MM.1S (cell line): ENCODE data around the gene PGBD5.

Experiments used
- DNase-seq: peaks from one replicate; pipeline ENCODE4 v3.0.0-alpha.2; 2015
- H2AFZ ChIP-seq: fragments of 300-600 bp; sonication (generic); 2 replicates; pipeline ENCODE4 v1.6.0; 2016; ENCODE audit warnings: antibody characterized with exemption, low read length
- H3F3A ChIP-seq: fragments of 300-600 bp; sonication (generic); 2 replicates; pipeline ENCODE4 v1.6.1; 2016; ENCODE audit warnings: mild to moderate bottlenecking, antibody characterized with exemption, low read length, moderate library complexity, mixed read lengths; ENCODE audit not compliant: insufficient read depth
- H3K27ac ChIP-seq: fragments of 300-600 bp; sonication (generic); 2 replicates; pipeline ENCODE4 v1.5.1; 2016; ENCODE audit warnings: mild to moderate bottlenecking, low read length
- H3K27me3 ChIP-seq: fragments of 300-600 bp; sonication (generic); replicated peaks from 2 replicates; pipeline ENCODE4 v1.6.0; 2016; ENCODE audit warnings: low read length; ENCODE audit not compliant: insufficient read depth
- H3K36me3 ChIP-seq: fragments of 300-600 bp; sonication (generic); replicated peaks from 2 replicates; pipeline ENCODE4 v1.6.1; 2016; ENCODE audit warnings: mild to moderate bottlenecking, low read length, mixed read lengths; ENCODE audit not compliant: insufficient read depth
- H3K4me1 ChIP-seq: fragments of 300-600 bp; sonication (generic); 2 replicates; pipeline ENCODE4 v1.6.1; 2016; ENCODE audit warnings: low read length, mixed read lengths
- H3K4me2 ChIP-seq: fragments of 300-600 bp; sonication (generic); 2 replicates; pipeline ENCODE4 v1.6.0; 2016; ENCODE audit warnings: low read depth, low read length
- H3K4me3 ChIP-seq: fragments of 300-600 bp; sonication (generic); 2 replicates; pipeline ENCODE4 v1.5.1; 2016; ENCODE audit warnings: low read length, mixed read lengths
- H3K79me2 ChIP-seq: fragments of 300-600 bp; sonication (generic); 2 replicates; pipeline ENCODE4 v1.6.1; 2016; ENCODE audit warnings: mixed run types, low read length, mixed read lengths
- H3K9ac ChIP-seq: fragments of 300-600 bp; sonication (generic); 2 replicates; pipeline ENCODE4 v1.6.1; 2016; ENCODE audit warnings: low read length, mixed read lengths
- H3K9me2 ChIP-seq: fragments of 300-600 bp; sonication (generic); replicated peaks from 2 replicates; pipeline ENCODE4 v1.6.1; 2016; ENCODE audit warnings: mild to moderate bottlenecking, low read length, mixed read lengths; ENCODE audit not compliant: insufficient read depth
- H3K9me3 ChIP-seq: fragments of 300-600 bp; sonication (generic); replicated peaks from 2 replicates; pipeline ENCODE4 v1.6.1; 2016; ENCODE audit warnings: mild to moderate bottlenecking, low read length, mixed read lengths; ENCODE audit not compliant: insufficient read depth
- H4K20me1 ChIP-seq: fragments of 300-600 bp; sonication (generic); 2 replicates; pipeline ENCODE4 v1.6.1; 2016; ENCODE audit warnings: mild to moderate bottlenecking, low read length, moderate library complexity, mixed read lengths; ENCODE audit not compliant: insufficient read depth
- EZH2 ChIP-seq: fragments of 300-600 bp; sonication (generic); optimal IDR thresholded peaks from 2 replicates; pipeline ENCODE3; 2017; ENCODE audit warnings: low read depth, mild to moderate bottlenecking, antibody characterized with exemption, low read length, mixed read lengths
- EZH2phosphoT487 ChIP-seq: fragments of 300-600 bp; sonication (generic); IDR thresholded peaks from 2 replicates; pipeline ENCODE4 v1.6.1; 2018; ENCODE audit warnings: antibody characterized with exemption, low read length
- TF ChIP-seq, protein P1 (sequence below): fragments of 300-600 bp; sonication (generic); IDR thresholded peaks from 2 replicates; pipeline ENCODE4 v1.5.1; 2016; ENCODE audit warnings: antibody characterized with exemption, low read length, mixed read lengths

The PGBD5 gene

DNA sequence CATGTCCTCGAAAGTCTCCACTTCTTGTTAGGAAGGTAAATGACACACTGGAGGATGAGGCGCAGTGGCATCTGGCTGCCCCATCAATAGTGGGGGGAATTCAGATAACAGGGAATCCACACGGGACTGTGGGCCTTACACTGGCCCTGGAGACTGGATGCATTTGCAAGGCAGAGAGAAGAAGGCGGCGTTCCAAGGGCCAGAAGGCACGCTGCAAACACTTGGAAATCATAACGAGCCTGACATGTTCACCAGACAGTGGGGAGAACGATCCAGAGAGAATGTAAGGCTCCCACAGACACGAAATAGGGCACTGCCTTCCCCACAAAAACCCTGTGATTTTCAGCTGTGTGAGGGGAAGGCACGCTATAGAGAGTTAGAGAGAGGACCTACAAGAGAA, 70.5 kb downstream of the PGBD5 start:
- H3K9ac ChIP-seq, result no peak overlapping the region
- H2AFZ ChIP-seq, result no peak overlapping the region
- no peak overlapping the region for H3K27ac ChIP-seq
- H3K79me2 ChIP-seq, result no peaks in the 10 kb centered on the region
- no peak overlapping the region for H3K4me3 ChIP-seq
- no peaks in the 10 kb centered on the region for H3K4me1 ChIP-seq
- DNase-seq, result no peak
- H3K4me2 ChIP-seq, result no peak overlapping the region
- no peak for TF ChIP-seq EZH2phosphoT487
- no peak for TF ChIP-seq EZH2
- TF ChIP-seq, protein P1, sequence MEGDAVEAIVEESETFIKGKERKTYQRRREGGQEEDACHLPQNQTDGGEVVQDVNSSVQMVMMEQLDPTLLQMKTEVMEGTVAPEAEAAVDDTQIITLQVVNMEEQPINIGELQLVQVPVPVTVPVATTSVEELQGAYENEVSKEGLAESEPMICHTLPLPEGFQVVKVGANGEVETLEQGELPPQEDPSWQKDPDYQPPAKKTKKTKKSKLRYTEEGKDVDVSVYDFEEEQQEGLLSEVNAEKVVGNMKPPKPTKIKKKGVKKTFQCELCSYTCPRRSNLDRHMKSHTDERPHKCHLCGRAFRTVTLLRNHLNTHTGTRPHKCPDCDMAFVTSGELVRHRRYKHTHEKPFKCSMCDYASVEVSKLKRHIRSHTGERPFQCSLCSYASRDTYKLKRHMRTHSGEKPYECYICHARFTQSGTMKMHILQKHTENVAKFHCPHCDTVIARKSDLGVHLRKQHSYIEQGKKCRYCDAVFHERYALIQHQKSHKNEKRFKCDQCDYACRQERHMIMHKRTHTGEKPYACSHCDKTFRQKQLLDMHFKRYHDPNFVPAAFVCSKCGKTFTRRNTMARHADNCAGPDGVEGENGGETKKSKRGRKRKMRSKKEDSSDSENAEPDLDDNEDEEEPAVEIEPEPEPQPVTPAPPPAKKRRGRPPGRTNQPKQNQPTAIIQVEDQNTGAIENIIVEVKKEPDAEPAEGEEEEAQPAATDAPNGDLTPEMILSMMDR, result no peak
- H3K36me3 ChIP-seq, result no peaks in the 10 kb centered on the region
- no peaks in the 10 kb centered on the region for H4K20me1 ChIP-seq
- H3K9me3 ChIP-seq, result no peaks in the 10 kb centered on the region
- no peaks in the 10 kb centered on the region for H3F3A ChIP-seq
- no peaks in the 10 kb centered on the region for H3K27me3 ChIP-seq
- no peaks in the 10 kb centered on the region for H3K9me2 ChIP-seq

DNA sequence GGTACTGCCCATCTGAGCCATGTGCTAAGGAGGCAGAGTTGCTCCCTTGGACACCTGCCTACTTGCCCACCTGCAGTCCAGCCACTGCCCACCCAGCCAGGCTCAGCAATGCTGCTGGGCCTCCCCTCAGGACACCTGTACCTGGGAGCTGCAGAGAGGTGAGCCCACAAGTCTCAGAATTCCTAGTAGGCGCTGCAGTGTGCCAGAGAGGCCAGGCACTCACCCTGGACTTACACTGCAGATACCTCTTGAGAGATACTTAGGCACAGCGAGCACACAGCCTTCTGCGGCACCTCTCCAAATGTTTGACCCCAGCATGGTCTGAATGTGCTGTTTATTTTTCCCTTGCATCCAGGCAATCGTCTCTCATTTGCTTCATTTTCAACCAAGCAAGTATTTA, 71.0 kb downstream of the PGBD5 start:
- H3K4me2 ChIP-seq, result no peak overlapping the region
- no peak overlapping the region for H3K9ac ChIP-seq
- H2AFZ ChIP-seq, result no peak overlapping the region
- no peaks in the 10 kb centered on the region for H3K4me1 ChIP-seq
- no peak for DNase-seq
- no peaks in the 10 kb centered on the region for H3K27me3 ChIP-seq
- no peak overlapping the region for H3K4me3 ChIP-seq
- TF ChIP-seq EZH2, result no peak
- TF ChIP-seq, protein P1, result no peak
- no peak for TF ChIP-seq EZH2phosphoT487
- no peaks in the 10 kb centered on the region for H4K20me1 ChIP-seq
- no peaks in the 10 kb centered on the region for H3K36me3 ChIP-seq
- no peaks in the 10 kb centered on the region for H3K9me2 ChIP-seq
- H3F3A ChIP-seq, result no peaks in the 10 kb centered on the region
- H3K27ac ChIP-seq, result no peak overlapping the region
- H3K9me3 ChIP-seq, result no peaks in the 10 kb centered on the region
- no peaks in the 10 kb centered on the region for H3K79me2 ChIP-seq

DNA sequence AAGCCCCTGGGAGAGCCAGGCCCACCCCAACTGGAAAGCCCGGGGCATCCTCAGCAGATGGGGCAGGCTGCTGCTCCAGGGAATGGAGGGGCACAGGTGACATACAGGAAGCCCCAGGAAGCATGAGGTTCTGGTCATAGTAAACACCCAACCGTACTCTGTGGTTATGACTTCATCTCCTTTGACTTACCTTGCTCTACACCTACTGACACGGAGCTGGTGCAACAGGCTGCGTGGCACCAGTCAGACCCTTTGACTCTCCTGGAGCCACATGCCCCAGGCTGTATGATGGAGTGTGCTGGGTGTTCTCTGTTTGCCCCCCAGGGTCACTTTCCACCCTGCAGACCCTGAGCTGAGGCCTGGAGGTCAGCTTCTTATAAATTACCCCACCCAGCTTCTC, 72.1 kb downstream of the PGBD5 start:
- no peak overlapping the region for H2AFZ ChIP-seq
- TF ChIP-seq EZH2phosphoT487 (no peak), EZH2 (no peak)
- TF ChIP-seq, protein P1, result no peak
- no peaks in the 10 kb centered on the region for H3K4me1 ChIP-seq
- no peak for DNase-seq
- no peaks in the 10 kb centered on the region for H3K79me2 ChIP-seq
- no peak overlapping the region for H3K27ac ChIP-seq
- no peak overlapping the region for H3K4me3 ChIP-seq
- no peaks in the 10 kb centered on the region for H3F3A ChIP-seq
- no peaks in the 10 kb centered on the region for H4K20me1 ChIP-seq
- H3K9me2 ChIP-seq, result no peaks in the 10 kb centered on the region
- H3K27me3 ChIP-seq, result no peaks in the 10 kb centered on the region
- no peak overlapping the region for H3K4me2 ChIP-seq
- H3K36me3 ChIP-seq, result no peaks in the 10 kb centered on the region
- H3K9ac ChIP-seq, result no peak overlapping the region
- H3K9me3 ChIP-seq, result no peaks in the 10 kb centered on the region
